ENCODE data around the gene THUMPD2. TPM values are rescaled to one million over a fixed set of nuclear protein-coding genes. Genes with fewer than 3 reads are reported as not detected.

Gene THUMPD2
- total and polyA plus RNA-seq, 8 donors, result 9.6 to 34.6 (median 27.9) TPM

DNA sequence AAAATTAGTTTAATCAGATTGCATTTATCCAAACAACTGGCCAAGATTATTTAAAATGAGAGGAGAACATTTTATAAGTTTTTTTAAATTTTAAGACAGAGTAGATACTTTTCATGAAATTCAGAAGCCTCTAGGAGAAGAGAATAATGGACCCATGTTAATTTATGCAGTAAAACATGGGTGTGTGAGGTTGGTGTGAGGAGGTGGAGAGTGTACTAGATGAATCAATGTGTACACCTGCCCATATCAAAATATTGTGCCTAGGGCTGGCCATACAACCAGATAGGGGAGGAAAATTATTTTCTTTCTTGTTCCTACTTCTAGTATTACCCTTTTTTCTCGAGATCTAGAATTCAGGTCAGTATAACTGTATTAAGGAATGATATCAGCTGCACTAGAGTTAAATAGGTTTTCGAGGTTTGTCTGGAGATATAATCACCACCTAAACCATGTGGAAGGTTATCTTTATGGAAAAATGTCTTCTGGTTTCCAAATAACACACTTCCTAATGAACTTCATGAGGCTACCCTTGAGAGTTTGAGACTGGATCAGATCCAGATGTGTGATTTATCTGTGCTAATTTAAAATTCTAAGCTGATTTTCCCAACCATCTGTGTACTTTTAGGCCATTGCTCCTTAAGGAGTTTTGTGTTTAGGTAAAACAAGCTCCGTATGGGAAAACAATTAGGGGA, 75.7 kb downstream of the THUMPD2 start:
- DNase-seq (no peak), ATAC-seq (no peak)
- no peaks in the 10 kb centered on the region for H3K4me1 ChIP-seq
- H3K4me3 ChIP-seq, result no peak overlapping the region
- no peaks in the 10 kb centered on the region for H3K36me3 ChIP-seq
- intact Hi-C loops (cut with DNase I), result no loop called here
- H3K27me3 ChIP-seq, result no peaks in the 10 kb centered on the region
- H3K27ac ChIP-seq, result no peak overlapping the region
- no peak for TF ChIP-seq CTCF (IDR thresholded peaks at IDR 0.05)
- H3K9me3 ChIP-seq, result peaks cover 0 to 19% of the 10 kb centered on the region in 2 donors

GRCh38 chr2:39701137-39701536, 77.9 kb downstream of the THUMPD2 start:
- no peak for DNase-seq
- Histone ChIP-seq H3K9me3 (peaks cover 0 to 19% of the 10 kb centered on the region in 2 donors), H3K36me3 (no peaks in the 10 kb centered on the region), H3K27me3 (no peaks in the 10 kb centered on the region), H3K27ac (no peak overlapping the region), H3K4me1 (peaks cover 0 to 8% of the 10 kb centered on the region in 2 donors), H3K4me3 (no peak overlapping the region)
- ATAC-seq, result no peak
- intact Hi-C loops (cut with DNase I), result no loop called here
- no peak for TF ChIP-seq CTCF (IDR thresholded peaks at IDR 0.05)

DNA sequence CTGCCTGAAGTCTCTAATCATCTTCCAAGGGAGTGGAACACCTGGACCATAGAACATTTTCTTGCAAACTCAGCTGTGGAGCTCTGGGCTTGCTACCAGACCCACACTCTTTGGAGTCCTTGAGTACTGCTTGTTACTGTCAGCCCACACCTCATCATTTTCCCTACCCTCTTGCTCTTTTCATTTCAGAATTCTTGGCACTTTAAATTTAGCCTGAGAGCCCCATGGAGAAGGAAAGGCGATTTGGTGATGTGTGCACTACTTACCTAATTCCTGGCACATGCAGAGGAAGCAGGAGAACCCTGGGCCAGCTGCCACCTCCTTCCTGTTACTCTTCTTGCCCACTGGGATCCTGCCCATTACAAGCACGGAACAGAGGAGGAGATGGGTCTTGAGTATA, 81.6 kb downstream of the THUMPD2 start:
- no peaks in the 10 kb centered on the region for H3K36me3 ChIP-seq
- intact Hi-C loops (cut with DNase I), result loop anchor here in 1 of 2 donors (10.0 kb wide), 1 partner anchor 183 kb away; no protein-coding TSS in a partner anchor
- no peak overlapping the region for H3K4me3 ChIP-seq
- peak in 2 of 4 donors; percentile 74 to 77 for DNase-seq
- no peak for TF ChIP-seq CTCF (IDR thresholded peaks at IDR 0.05)
- no peak overlapping the region for H3K27ac ChIP-seq
- ATAC-seq, result peak; percentile 40
- peaks cover 0 to 8% of the 10 kb centered on the region in 2 donors for H3K4me1 ChIP-seq
- H3K27me3 ChIP-seq, result no peaks in the 10 kb centered on the region
- peaks cover 0 to 19% of the 10 kb centered on the region in 2 donors for H3K9me3 ChIP-seq

- intact Hi-C loops (cut with DNase I), result loop anchor here in 1 of 2 donors (10.0 kb wide), 1 partner anchor 182 kb away; no protein-coding TSS in a partner anchor
- peaks cover 0 to 14% of the 10 kb centered on the region in 2 donors for H3K9me3 ChIP-seq
- H3K4me3 ChIP-seq, result no peak overlapping the region
- H3K4me1 ChIP-seq, result peaks cover 0 to 8% of the 10 kb centered on the region in 2 donors
- peak in 1 of 2 donors; percentile 17 for TF ChIP-seq CTCF (IDR thresholded peaks at IDR 0.05)
- H3K27me3 ChIP-seq, result no peaks in the 10 kb centered on the region
- H3K36me3 ChIP-seq, result no peaks in the 10 kb centered on the region
- H3K27ac ChIP-seq, result no peak overlapping the region
- ATAC-seq (peak; percentile 75), DNase-seq (peak in 2 of 4 donors; percentile 46 to 60)
These were observed 82.2 kb downstream of the THUMPD2 start for GRCh38 chr2:39696838-39697237.

- intact Hi-C loops (cut with DNase I), result loop anchor here in 1 of 2 donors (10.0 kb wide), 1 partner anchor 181 kb away; no protein-coding TSS in a partner anchor
- DNase-seq (peak in 1 of 4 donors; percentile 20), ATAC-seq (peak; percentile 68)
- peaks cover 0 to 8% of the 10 kb centered on the region in 2 donors for H3K4me1 ChIP-seq
- H3K27ac ChIP-seq, result no peak overlapping the region
- H3K27me3 ChIP-seq, result no peaks in the 10 kb centered on the region
- no peaks in the 10 kb centered on the region for H3K36me3 ChIP-seq
- no peak for TF ChIP-seq CTCF (IDR thresholded peaks at IDR 0.05)
- peaks cover 0 to 7% of the 10 kb centered on the region in 2 donors for H3K9me3 ChIP-seq
- H3K4me3 ChIP-seq, result no peak overlapping the region
These were observed 82.9 kb downstream of the THUMPD2 start for GRCh38 chr2:39696101-39696553.
